GF-D8 (cell line): ENCODE results near the gene SUPT20H.

Source experiments
- DNase-seq: peaks from one replicate; lab custom pipeline; 2025; lab: John Stamatoyannopoulos, UW

Gene SUPT20H

GRCh38 chr13:37058910-37059847 is at the start of gene SUPT20H:
Gene SUPT20H (minus strand): TSS chr13:37059688. CDS start chr13:37051490, 8,198 bp downstream.
- peak; percentile 74 for DNase-seq

GRCh38 chr13:37109051-37109678 is 49.7 kb upstream of the SUPT20H start:
- no peak for DNase-seq

GRCh38 chr13:37107868-37108267 is 48.4 kb upstream of the SUPT20H start:
- no peak for DNase-seq

- DNase-seq, result no peak
Observed at GRCh38 chr13:37107456-37107855, 48.0 kb upstream of the SUPT20H start.

- DNase-seq, result no peak
Observed at GRCh38 chr13:37106642-37107041, 47.2 kb upstream of the SUPT20H start.

GRCh38 chr13:37105251-37105714 is 45.8 kb upstream of the SUPT20H start, which contains the start of gene CSNK1A1L:
Gene CSNK1A1L (minus strand): TSS chr13:37105664. CDS start chr13:37105256, 408 bp downstream.
- DNase-seq, result no peak

- DNase-seq, result no peak
Observed at GRCh38 chr13:37102896-37103295, 43.4 kb upstream of the SUPT20H start.

GRCh38 chr13:37101201-37101600 is 41.7 kb upstream of the SUPT20H start:
- no peak for DNase-seq

- no peak for DNase-seq
Observed at GRCh38 chr13:37100731-37101130, 41.2 kb upstream of the SUPT20H start.

GRCh38 chr13:37097076-37097475 is 37.6 kb upstream of the SUPT20H start:
- DNase-seq, result no peak

- no peak for DNase-seq
Observed at GRCh38 chr13:37094840-37095239, 35.4 kb upstream of the SUPT20H start.

- no peak for DNase-seq
Observed at GRCh38 chr13:37094099-37094498, 34.6 kb upstream of the SUPT20H start.

- DNase-seq, result no peak
Observed at GRCh38 chr13:37091835-37092234, 32.3 kb upstream of the SUPT20H start.

GRCh38 chr13:37090912-37091311 is 31.4 kb upstream of the SUPT20H start:
- DNase-seq, result no peak

- no peak for DNase-seq
Observed at GRCh38 chr13:37089495-37089894, 30.0 kb upstream of the SUPT20H start.

- DNase-seq, result peak; percentile 46
Observed at GRCh38 chr13:37087486-37087885, 28.0 kb upstream of the SUPT20H start.

GRCh38 chr13:37085606-37086005 is 26.1 kb upstream of the SUPT20H start:
- no peak for DNase-seq

GRCh38 chr13:37076818-37077217 is 17.3 kb upstream of the SUPT20H start:
- DNase-seq, result no peak

- DNase-seq, result no peak
Observed at GRCh38 chr13:37075164-37075563, 15.7 kb upstream of the SUPT20H start.

- no peak for DNase-seq
Observed at GRCh38 chr13:37074703-37075102, 15.2 kb upstream of the SUPT20H start.

- DNase-seq, result no peak
Observed at GRCh38 chr13:37072024-37072423, 12.5 kb upstream of the SUPT20H start.

- DNase-seq, result no peak
Observed at GRCh38 chr13:37070956-37071355, 11.5 kb upstream of the SUPT20H start.

- no peak for DNase-seq
Observed at GRCh38 chr13:37070145-37070695, 10.7 kb upstream of the SUPT20H start.
